RWPE2 (cell line): ENCODE measurements around the gene CTNND2.

ENCODE experiments used
- ATAC-seq: fragments of 200-7000 bp; cut with Tn5 transposase; 3 replicates; pipeline ENCODE4 v1.9.1; 2021; ENCODE audit warnings: low read depth
- DNase-seq: peaks from one replicate; pipeline ENCODE4 v3.0.0-alpha.2; 2020; ENCODE audit warnings: low spot score
- H3K27ac ChIP-seq: fragments of 450-650 bp; 2 replicates; pipeline ENCODE4 v1.5.1; 2017; ENCODE audit warnings: mild to moderate bottlenecking; ENCODE audit not compliant: poor library complexity, severe bottlenecking
- H3K27me3 ChIP-seq: fragments of 250-450 bp; sonication (Bioruptor Pico); 2 replicates; pipeline ENCODE4 v1.5.1; 2021; ENCODE audit warnings: mild to moderate bottlenecking, moderate library complexity; ENCODE audit not compliant: insufficient read depth, poor library complexity, severe bottlenecking
- H3K36me3 ChIP-seq: fragments of 250-450 bp; sonication (Bioruptor Pico); 2 replicates; pipeline ENCODE4 v1.5.1; 2020; ENCODE audit warnings: low read depth, mild to moderate bottlenecking, moderate library complexity
- H3K4me1 ChIP-seq: fragments of 250-450 bp; sonication (Bioruptor Pico); 2 replicates; pipeline ENCODE4 v1.5.1; 2021; ENCODE audit warnings: mild to moderate bottlenecking, moderate library complexity; ENCODE audit not compliant: insufficient read depth, poor library complexity, severe bottlenecking
- H3K4me3 ChIP-seq: fragments of 250-450 bp; sonication (Bioruptor Pico); 2 replicates; pipeline ENCODE4 v1.5.1; 2021; ENCODE audit warnings: mild to moderate bottlenecking, moderate library complexity; ENCODE audit not compliant: severe bottlenecking
- H3K9me3 ChIP-seq: fragments of 250-450 bp; sonication (Bioruptor Pico); 2 replicates; pipeline ENCODE4 v1.5.1; 2021; ENCODE audit warnings: mild to moderate bottlenecking, moderate library complexity; ENCODE audit not compliant: severe bottlenecking
- TF ChIP-seq, protein P1 (sequence below): fragments of 450-650 bp; IDR thresholded peaks from one replicate; pipeline ENCODE4 v1.5.1; 2017; ENCODE audit warnings: mild to moderate bottlenecking, moderate library complexity; ENCODE audit not compliant: poor library complexity, severe bottlenecking

Gene CTNND2

DNA sequence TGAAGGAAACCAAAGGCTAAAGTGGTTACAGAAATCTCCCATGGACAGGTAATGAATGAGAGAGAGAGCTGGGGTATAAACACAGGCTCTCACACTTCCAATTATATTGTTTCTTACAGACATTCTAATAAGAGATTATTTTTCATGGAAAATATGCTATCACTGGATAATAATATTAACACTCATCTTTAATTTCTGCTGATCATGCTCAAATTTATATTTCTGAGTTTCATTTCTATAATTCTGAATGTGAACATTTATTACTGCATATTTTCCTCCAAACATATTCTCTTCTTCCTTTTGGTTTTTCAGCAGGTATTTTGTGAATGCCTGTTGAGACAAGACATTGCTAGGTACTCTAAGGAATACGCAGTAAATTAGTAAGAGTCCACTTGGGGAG is 733.0 kb downstream of the CTNND2 start:
- H3K36me3 ChIP-seq = no peaks in the 10 kb centered on the region
- no peaks in the 10 kb centered on the region for H3K9me3 ChIP-seq
- H3K27ac ChIP-seq = no peak overlapping the region
- peaks cover 56% of the 10 kb centered on the region for H3K27me3 ChIP-seq
- DNase-seq (no peak), ATAC-seq (no peak)
- TF ChIP-seq, protein P1, sequence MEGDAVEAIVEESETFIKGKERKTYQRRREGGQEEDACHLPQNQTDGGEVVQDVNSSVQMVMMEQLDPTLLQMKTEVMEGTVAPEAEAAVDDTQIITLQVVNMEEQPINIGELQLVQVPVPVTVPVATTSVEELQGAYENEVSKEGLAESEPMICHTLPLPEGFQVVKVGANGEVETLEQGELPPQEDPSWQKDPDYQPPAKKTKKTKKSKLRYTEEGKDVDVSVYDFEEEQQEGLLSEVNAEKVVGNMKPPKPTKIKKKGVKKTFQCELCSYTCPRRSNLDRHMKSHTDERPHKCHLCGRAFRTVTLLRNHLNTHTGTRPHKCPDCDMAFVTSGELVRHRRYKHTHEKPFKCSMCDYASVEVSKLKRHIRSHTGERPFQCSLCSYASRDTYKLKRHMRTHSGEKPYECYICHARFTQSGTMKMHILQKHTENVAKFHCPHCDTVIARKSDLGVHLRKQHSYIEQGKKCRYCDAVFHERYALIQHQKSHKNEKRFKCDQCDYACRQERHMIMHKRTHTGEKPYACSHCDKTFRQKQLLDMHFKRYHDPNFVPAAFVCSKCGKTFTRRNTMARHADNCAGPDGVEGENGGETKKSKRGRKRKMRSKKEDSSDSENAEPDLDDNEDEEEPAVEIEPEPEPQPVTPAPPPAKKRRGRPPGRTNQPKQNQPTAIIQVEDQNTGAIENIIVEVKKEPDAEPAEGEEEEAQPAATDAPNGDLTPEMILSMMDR = no peak
- H3K4me1 ChIP-seq = no peaks in the 10 kb centered on the region
- no peak overlapping the region for H3K4me3 ChIP-seq

DNA sequence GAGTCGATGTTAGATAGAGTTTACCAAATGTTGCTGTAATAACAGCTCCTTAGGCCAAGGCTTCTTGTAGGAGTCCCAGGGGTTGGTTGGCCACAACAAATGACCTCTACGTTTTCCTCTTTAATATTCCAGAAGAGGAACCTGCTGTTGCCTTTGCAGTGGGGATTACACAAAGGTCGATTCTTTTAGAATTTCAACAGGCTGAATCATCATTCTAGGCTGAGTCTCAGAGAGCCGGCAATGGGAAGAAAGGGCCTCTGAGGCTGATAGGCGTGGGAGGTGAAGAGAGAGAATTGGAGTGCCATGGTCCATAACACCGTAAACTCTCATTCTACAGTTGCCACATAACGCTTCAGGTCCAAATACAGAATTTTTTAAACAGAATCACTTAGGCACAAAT is 737.3 kb downstream of the CTNND2 start:
- Histone ChIP-seq H3K36me3 (no peaks in the 10 kb centered on the region), H3K4me1 (no peaks in the 10 kb centered on the region), H3K27ac (no peak overlapping the region), H3K9me3 (no peaks in the 10 kb centered on the region), H3K27me3 (peaks cover 47% of the 10 kb centered on the region), H3K4me3 (no peak overlapping the region)
- no peak for DNase-seq
- TF ChIP-seq, protein P1 = no peak
- peak; percentile 53; the same call in 1 of the 3 replicates for ATAC-seq

DNA sequence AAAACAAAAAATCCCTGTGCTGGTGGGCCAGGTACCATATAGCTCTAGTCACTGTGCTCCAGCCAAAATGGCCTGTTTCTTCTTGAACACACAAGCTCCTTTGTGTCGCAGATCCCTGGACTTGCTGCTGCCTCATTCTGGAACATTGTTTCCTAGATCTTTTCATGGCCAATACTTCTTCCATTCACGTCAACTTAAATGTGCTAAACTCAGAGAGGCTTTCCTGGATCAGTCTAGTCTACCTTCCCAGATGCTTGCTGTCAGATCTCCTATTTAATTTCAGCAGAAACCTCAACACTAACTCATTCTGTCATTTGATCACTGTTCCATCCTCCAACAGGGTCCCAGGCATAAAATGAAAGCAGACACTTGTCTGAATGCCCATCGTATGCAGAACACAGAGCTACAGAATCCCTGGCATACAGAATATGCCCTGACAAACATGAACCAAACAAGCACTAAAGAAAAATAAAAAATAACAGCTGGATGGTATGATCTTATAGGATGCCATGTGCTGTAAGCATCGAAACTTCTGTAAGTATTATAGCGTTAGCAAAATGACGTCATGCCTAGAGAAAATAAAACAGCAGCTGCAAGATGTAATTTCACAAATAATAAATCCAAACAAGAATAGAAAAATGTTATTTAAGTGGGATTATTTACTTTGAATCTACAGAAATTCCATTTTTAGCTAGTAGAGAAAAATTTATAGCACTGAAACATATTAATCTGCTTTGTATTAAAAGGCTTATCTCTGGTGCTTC is 739.5 kb downstream of the CTNND2 start:
- DNase-seq = no peak
- Histone ChIP-seq H3K27ac (no peak overlapping the region), H3K4me1 (no peaks in the 10 kb centered on the region), H3K36me3 (no peaks in the 10 kb centered on the region), H3K4me3 (no peak overlapping the region), H3K27me3 (peaks cover 45% of the 10 kb centered on the region), H3K9me3 (no peaks in the 10 kb centered on the region)
- TF ChIP-seq, protein P1 = no peak
- no peak for ATAC-seq

DNA sequence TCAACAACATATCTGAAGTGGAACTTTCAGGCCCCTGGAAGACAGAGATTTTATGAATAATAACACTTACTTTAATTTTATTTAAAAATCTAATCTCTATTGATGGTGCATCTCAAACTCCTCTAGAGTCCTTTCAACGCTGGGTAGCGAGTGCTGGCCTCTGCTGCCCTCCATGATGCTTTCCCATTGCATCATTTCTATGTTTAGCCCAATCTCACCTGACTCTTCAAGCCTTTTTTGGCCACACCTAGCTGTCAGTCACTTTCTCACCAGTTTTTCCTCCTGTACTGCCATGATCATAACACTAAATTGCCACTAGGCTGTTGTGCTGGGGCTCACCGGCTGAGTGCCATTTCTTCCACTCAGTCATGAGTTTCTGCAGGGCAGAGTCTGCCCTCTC is 747.1 kb downstream of the CTNND2 start:
- Histone ChIP-seq H3K27me3 (peaks cover 75% of the 10 kb centered on the region), H3K4me1 (no peaks in the 10 kb centered on the region), H3K4me3 (no peak overlapping the region), H3K9me3 (no peaks in the 10 kb centered on the region), H3K27ac (no peak overlapping the region), H3K36me3 (no peaks in the 10 kb centered on the region)
- no peak for ATAC-seq
- TF ChIP-seq, protein P1 = no peak
- no peak for DNase-seq

DNA sequence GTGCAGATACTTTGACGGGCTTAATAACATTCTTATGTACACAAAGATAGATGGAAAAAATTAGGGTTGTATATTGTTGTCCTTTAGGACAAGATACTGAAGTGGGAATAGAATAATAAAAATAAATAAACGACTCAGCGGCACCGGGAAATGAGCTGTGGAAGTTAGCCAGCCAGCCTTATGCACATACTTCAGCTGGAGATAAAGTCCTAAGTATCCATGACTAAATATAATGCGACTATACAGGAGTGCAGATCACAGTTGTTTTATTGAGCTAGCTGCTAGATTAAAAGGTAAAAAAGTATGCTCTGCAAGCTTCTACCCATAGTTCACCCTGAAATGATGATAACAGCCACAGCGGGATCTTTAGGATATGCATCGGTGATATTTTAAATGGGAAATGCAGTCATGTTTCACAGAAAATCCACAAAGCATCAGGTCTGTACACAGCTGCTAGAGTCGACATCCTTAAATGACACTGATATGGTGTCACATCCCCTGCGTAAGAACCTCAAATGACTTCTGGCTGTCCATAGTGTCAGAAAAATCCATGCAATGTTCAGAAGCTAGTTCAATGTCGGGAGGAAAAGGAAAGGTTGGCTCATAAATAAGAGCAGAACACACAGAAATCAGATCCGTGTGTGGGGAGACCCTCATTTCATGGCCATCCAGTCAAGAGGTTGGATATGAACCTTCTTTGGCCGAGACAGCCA is 750.4 kb downstream of the CTNND2 start:
- Histone ChIP-seq H3K27me3 (peaks cover 59% of the 10 kb centered on the region), H3K27ac (no peak overlapping the region), H3K4me3 (no peak overlapping the region), H3K4me1 (no peaks in the 10 kb centered on the region), H3K9me3 (no peaks in the 10 kb centered on the region), H3K36me3 (no peaks in the 10 kb centered on the region)
- no peak for DNase-seq
- TF ChIP-seq, protein P1 = no peak
- no peak for ATAC-seq
